ENCODE measurements around the gene FABP6. TPM values are rescaled to one million over a fixed set of nuclear protein-coding genes. Genes with fewer than 3 reads are reported as not detected.

Gene FABP6
- total RNA-seq, 1 experiment from 2014 or later = 5.2 TPM

DNA sequence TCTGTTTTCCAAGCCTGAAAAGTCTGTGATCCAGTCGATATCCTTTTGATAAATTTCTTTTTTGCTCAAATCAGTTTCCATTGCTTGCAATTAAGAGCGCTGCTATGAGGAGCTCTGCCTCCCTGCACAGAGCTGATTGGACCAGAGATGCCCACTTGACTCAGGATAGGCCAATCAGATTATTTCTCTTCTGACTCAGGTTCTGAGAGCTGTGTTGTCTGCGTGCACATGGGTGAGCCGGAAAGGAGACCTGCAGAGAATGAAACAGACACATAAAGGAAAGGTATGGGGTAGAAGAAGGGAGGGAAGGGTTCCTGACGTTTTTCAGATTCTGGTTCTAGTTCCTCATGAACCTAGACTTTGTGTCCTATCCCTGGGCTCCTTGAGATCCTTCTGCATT is 15.8 kb upstream of the FABP6 start:
- Mint-ChIP-seq H3K9me3 (no peaks in the 10 kb centered on the region), H3K4me3 (no peak overlapping the region), H3K4me1 (no peaks in the 10 kb centered on the region), H3K36me3 (ENCODE audit: insufficient read depth in 1 of 3, low read depth in 3 of 3) (no peaks in the 10 kb centered on the region), H3K27ac (no peak overlapping the region), H3K27me3 (ENCODE audit: low read depth) (peaks cover 3% of the 10 kb centered on the region; the same call in 1 of the 2 replicates)
- Histone ChIP-seq H3T11ph (ENCODE audit: low read length) (no peak overlapping the region), H2AK5ac (ENCODE audit: insufficient read length, low read length) (no peak overlapping the region), H2AFZ (ENCODE audit: low read length) (no peak overlapping the region), H4K5ac (ENCODE audit: insufficient read length, low read depth, low read length) (no peak overlapping the region), H4K20me1 (ENCODE audit: control insufficient read depth, insufficient read depth, insufficient read length) (no peaks in the 10 kb centered on the region), H3K23me2 (ENCODE audit: insufficient read length, low read depth, low read length, poor library complexity, severe bottlenecking) (no peaks in the 10 kb centered on the region), H3K14ac (ENCODE audit: insufficient read depth, low read length) (no peak overlapping the region), H3K27me3 (ENCODE audit: insufficient read depth, low read length) (no peaks in the 10 kb centered on the region), H4K91ac (ENCODE audit: insufficient read length, low read depth, low read length) (no peak overlapping the region), H3K9me3 (ENCODE audit: control insufficient read depth, low read depth, low read length) (no peaks in the 10 kb centered on the region), H3K27ac (ENCODE audit: insufficient read length, low read depth, low read length) (no peak overlapping the region), H2BK12ac (ENCODE audit: insufficient read length, low read depth, low read length) (no peak overlapping the region), H2BK5ac (ENCODE audit: insufficient read length, low read length) (no peak overlapping the region), H3K4ac (ENCODE audit: low read depth, low read length) (no peak overlapping the region), H3K56ac (ENCODE audit: insufficient read length, low read depth, low read length) (no peak overlapping the region), H3K79me1 (ENCODE audit: insufficient read depth, low read depth, low read length, poor library complexity, severe bottlenecking) (no peaks in the 10 kb centered on the region), H3K4me1 (ENCODE audit: insufficient read depth, low read length) (no peaks in the 10 kb centered on the region), H2BK20ac (ENCODE audit: low read depth, low read length, poor library complexity, severe bottlenecking) (no peak overlapping the region), H3K23ac (ENCODE audit: insufficient read length, low read depth, low read length) (no peak overlapping the region), H3K4me2 (ENCODE audit: insufficient read depth, insufficient read length, low read length) (no peak overlapping the region), H3K9ac (ENCODE audit: extremely low read depth, insufficient read length, low read length) (no peak overlapping the region), H2BK120ac (ENCODE audit: low read depth, low read length, poor library complexity, severe bottlenecking) (no peak overlapping the region), H4K8ac (replicated peaks; ENCODE audit: insufficient read length, low read depth, low read length) (no peak overlapping the region), H2BK15ac (ENCODE audit: low read depth, low read length) (no peak overlapping the region), H3K79me2 (ENCODE audit: insufficient read depth, low read length) (no peaks in the 10 kb centered on the region), H3K18ac (ENCODE audit: insufficient read length, low read depth, low read length) (no peak overlapping the region)
- TF ChIP-seq, protein P1, sequence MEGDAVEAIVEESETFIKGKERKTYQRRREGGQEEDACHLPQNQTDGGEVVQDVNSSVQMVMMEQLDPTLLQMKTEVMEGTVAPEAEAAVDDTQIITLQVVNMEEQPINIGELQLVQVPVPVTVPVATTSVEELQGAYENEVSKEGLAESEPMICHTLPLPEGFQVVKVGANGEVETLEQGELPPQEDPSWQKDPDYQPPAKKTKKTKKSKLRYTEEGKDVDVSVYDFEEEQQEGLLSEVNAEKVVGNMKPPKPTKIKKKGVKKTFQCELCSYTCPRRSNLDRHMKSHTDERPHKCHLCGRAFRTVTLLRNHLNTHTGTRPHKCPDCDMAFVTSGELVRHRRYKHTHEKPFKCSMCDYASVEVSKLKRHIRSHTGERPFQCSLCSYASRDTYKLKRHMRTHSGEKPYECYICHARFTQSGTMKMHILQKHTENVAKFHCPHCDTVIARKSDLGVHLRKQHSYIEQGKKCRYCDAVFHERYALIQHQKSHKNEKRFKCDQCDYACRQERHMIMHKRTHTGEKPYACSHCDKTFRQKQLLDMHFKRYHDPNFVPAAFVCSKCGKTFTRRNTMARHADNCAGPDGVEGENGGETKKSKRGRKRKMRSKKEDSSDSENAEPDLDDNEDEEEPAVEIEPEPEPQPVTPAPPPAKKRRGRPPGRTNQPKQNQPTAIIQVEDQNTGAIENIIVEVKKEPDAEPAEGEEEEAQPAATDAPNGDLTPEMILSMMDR (conservative IDR thresholded peaks at IDR 0.05) = no peak
- WGBS (ENCODE audit: extremely low coverage, insufficient read length, low lambda C conversion rate) = no CpG with 5 or more reads among the region's 5 CpGs
- no peak for DNase-seq

Measured in H9 (cell line).